Measurements from ENCODE around the gene ABCC2. TPM values are rescaled to one million over a fixed set of nuclear protein-coding genes. Genes with fewer than 3 reads are reported as not detected.
"Not testable (repeated sequence)": the region's sequence is repeated elsewhere in the genome, so short reads cannot be mapped to it uniquely, and the experiment has no call there.

ABCC2 gene
- total RNA-seq, 2 donors from 2014 or later, result 3.0 to 3.2 TPM

- no peaks in the 10 kb centered on the region for H3K9me3 ChIP-seq (ENCODE audit: control insufficient read depth, low read length, poor library complexity, severe bottlenecking)
- DNase-seq (no peak), ATAC-seq (no peak)
- peaks cover 4% of the 10 kb centered on the region for H3K4me1 Mint-ChIP-seq
- peaks cover 3% of the 10 kb centered on the region for H3K36me3 Mint-ChIP-seq (ENCODE audit: low read depth)
- H3K27me3 Mint-ChIP-seq, result no peaks in the 10 kb centered on the region
- no peak overlapping the region for H3K4me3 Mint-ChIP-seq
- H3K27ac Mint-ChIP-seq, result no peak overlapping the region
Observed at GRCh38 chr10:99836711-99837110, 54.3 kb downstream of the ABCC2 start.

- ATAC-seq; H3K4me1 Mint-ChIP-seq; DNase-seq; H3K27ac Mint-ChIP-seq; H3K4me3 Mint-ChIP-seq; H3K9me3 ChIP-seq (ENCODE audit: control insufficient read depth, low read length, poor library complexity, severe bottlenecking); H3K36me3 Mint-ChIP-seq (ENCODE audit: low read depth); H3K27me3 Mint-ChIP-seq: not testable (repeated sequence)
Observed at GRCh38 chr10:99840859-99841258, 58.4 kb downstream of the ABCC2 start.

GRCh38 chr10:99841746-99842145, 59.3 kb downstream of the ABCC2 start:
- H3K4me3 Mint-ChIP-seq, result no peak overlapping the region
- no peak overlapping the region for H3K27ac Mint-ChIP-seq
- no peaks in the 10 kb centered on the region for H3K27me3 Mint-ChIP-seq
- ATAC-seq, result no peak
- DNase-seq, result no peak
- H3K9me3 ChIP-seq (ENCODE audit: control insufficient read depth, low read length, poor library complexity, severe bottlenecking), result no peaks in the 10 kb centered on the region
- peaks cover 9% of the 10 kb centered on the region for H3K4me1 Mint-ChIP-seq
- H3K36me3 Mint-ChIP-seq (ENCODE audit: low read depth), result peaks cover 2% of the 10 kb centered on the region

GRCh38 chr10:99843310-99843709, 60.9 kb downstream of the ABCC2 start:
- ATAC-seq, result no peak
- no peaks in the 10 kb centered on the region for H3K27me3 Mint-ChIP-seq

GRCh38 chr10:99844433-99844955, 62.1 kb downstream of the ABCC2 start:
- H3K27me3 Mint-ChIP-seq, result no peaks in the 10 kb centered on the region
- no peak for ATAC-seq
- H3K4me3 Mint-ChIP-seq, result no peak overlapping the region
- H3K36me3 Mint-ChIP-seq (ENCODE audit: low read depth), result peaks cover 2% of the 10 kb centered on the region
- peaks cover 9% of the 10 kb centered on the region for H3K4me1 Mint-ChIP-seq
- DNase-seq, result no peak
- H3K27ac Mint-ChIP-seq, result no peak overlapping the region
- no peaks in the 10 kb centered on the region for H3K9me3 ChIP-seq (ENCODE audit: control insufficient read depth, low read length, poor library complexity, severe bottlenecking)

More at GRCh38 chr10:99843310-99843709, 60.9 kb downstream of the ABCC2 start:
- Mint-ChIP-seq H3K4me3 (no peak overlapping the region), H3K4me1 (peaks cover 9% of the 10 kb centered on the region), H3K27ac (peak overlapping the region; percentile 41), H3K36me3 (ENCODE audit: low read depth) (peaks cover 2% of the 10 kb centered on the region)
- H3K9me3 ChIP-seq (ENCODE audit: control insufficient read depth, low read length, poor library complexity, severe bottlenecking), result no peaks in the 10 kb centered on the region
- DNase-seq, result no peak

- Mint-ChIP-seq H3K4me1 (peaks cover 7% of the 10 kb centered on the region), H3K27ac (no peak overlapping the region), H3K27me3 (no peaks in the 10 kb centered on the region), H3K36me3 (ENCODE audit: low read depth) (peaks cover 2% of the 10 kb centered on the region), H3K4me3 (peak overlapping the region; percentile 21)
- ATAC-seq, result peak; percentile 91
- DNase-seq, result peak; percentile 31 to 51 (median 42)
- no peaks in the 10 kb centered on the region for H3K9me3 ChIP-seq (ENCODE audit: control insufficient read depth, low read length, poor library complexity, severe bottlenecking)
Observed at GRCh38 chr10:99845837-99846382, 63.5 kb downstream of the ABCC2 start.

- Mint-ChIP-seq H3K27me3 (no peaks in the 10 kb centered on the region), H3K4me1 (peaks cover 8% of the 10 kb centered on the region), H3K4me3 (no peak overlapping the region), H3K36me3 (ENCODE audit: low read depth) (peaks cover 5% of the 10 kb centered on the region), H3K27ac (no peak overlapping the region)
- no peaks in the 10 kb centered on the region for H3K9me3 ChIP-seq (ENCODE audit: control insufficient read depth, low read length, poor library complexity, severe bottlenecking)
- DNase-seq (no peak), ATAC-seq (no peak)
Observed at GRCh38 chr10:99849057-99849456, 66.6 kb downstream of the ABCC2 start.

- DNase-seq, result no peak
- Mint-ChIP-seq H3K27ac (no peak overlapping the region), H3K27me3 (no peaks in the 10 kb centered on the region), H3K4me1 (peaks cover 8% of the 10 kb centered on the region), H3K36me3 (ENCODE audit: low read depth) (peaks cover 5% of the 10 kb centered on the region), H3K4me3 (no peak overlapping the region)
- H3K9me3 ChIP-seq (ENCODE audit: control insufficient read depth, low read length, poor library complexity, severe bottlenecking), result no peaks in the 10 kb centered on the region
- no peak for ATAC-seq
Observed at GRCh38 chr10:99849536-99849935, 67.1 kb downstream of the ABCC2 start.

GRCh38 chr10:99850021-99850766, 67.8 kb downstream of the ABCC2 start:
- DNase-seq (no peak), ATAC-seq (no peak)
- Mint-ChIP-seq H3K27ac (no peak overlapping the region), H3K36me3 (ENCODE audit: low read depth) (peaks cover 5% of the 10 kb centered on the region), H3K27me3 (no peaks in the 10 kb centered on the region), H3K4me1 (peaks cover 8% of the 10 kb centered on the region), H3K4me3 (no peak overlapping the region)
- H3K9me3 ChIP-seq (ENCODE audit: control insufficient read depth, low read length, poor library complexity, severe bottlenecking), result no peaks in the 10 kb centered on the region

- H3K27ac Mint-ChIP-seq, result no peak overlapping the region
- ATAC-seq (no peak), DNase-seq (no peak)
Observed at GRCh38 chr10:99850767-99851340, 68.4 kb downstream of the ABCC2 start.

GRCh38 chr10:99851825-99852224, 69.4 kb downstream of the ABCC2 start:
- Mint-ChIP-seq H3K36me3 (ENCODE audit: low read depth) (peaks cover 5% of the 10 kb centered on the region), H3K4me1 (peaks cover 3% of the 10 kb centered on the region), H3K27me3 (no peaks in the 10 kb centered on the region), H3K4me3 (no peak overlapping the region), H3K27ac (no peak overlapping the region)
- H3K9me3 ChIP-seq (ENCODE audit: control insufficient read depth, low read length, poor library complexity, severe bottlenecking), result no peaks in the 10 kb centered on the region
- ATAC-seq (no peak), DNase-seq (no peak)

More at GRCh38 chr10:99850767-99851340, 68.4 kb downstream of the ABCC2 start:
- H3K36me3 Mint-ChIP-seq (ENCODE audit: low read depth), result peaks cover 5% of the 10 kb centered on the region
- peaks cover 5% of the 10 kb centered on the region for H3K4me1 Mint-ChIP-seq
- no peaks in the 10 kb centered on the region for H3K9me3 ChIP-seq (ENCODE audit: control insufficient read depth, low read length, poor library complexity, severe bottlenecking)
- no peak overlapping the region for H3K4me3 Mint-ChIP-seq
- no peaks in the 10 kb centered on the region for H3K27me3 Mint-ChIP-seq

GRCh38 chr10:99852481-99853213, 70.2 kb downstream of the ABCC2 start:
- Mint-ChIP-seq H3K36me3 (ENCODE audit: low read depth) (peaks cover 5% of the 10 kb centered on the region), H3K27ac (no peak overlapping the region), H3K4me3 (no peak overlapping the region), H3K27me3 (peaks cover 4% of the 10 kb centered on the region), H3K4me1 (peaks cover 3% of the 10 kb centered on the region)
- H3K9me3 ChIP-seq (ENCODE audit: control insufficient read depth, low read length, poor library complexity, severe bottlenecking), result no peaks in the 10 kb centered on the region
- DNase-seq (no peak), ATAC-seq (no peak)

- ATAC-seq, result no peak
- Mint-ChIP-seq H3K4me1 (peaks cover 3% of the 10 kb centered on the region), H3K27ac (no peak overlapping the region), H3K4me3 (no peak overlapping the region), H3K36me3 (ENCODE audit: low read depth) (peaks cover 5% of the 10 kb centered on the region), H3K27me3 (peaks cover 10% of the 10 kb centered on the region)
- no peaks in the 10 kb centered on the region for H3K9me3 ChIP-seq (ENCODE audit: control insufficient read depth, low read length, poor library complexity, severe bottlenecking)
- no peak for DNase-seq
Observed at GRCh38 chr10:99853655-99854054, 71.2 kb downstream of the ABCC2 start.
